ENCODE data around the gene NLN.

DNA sequence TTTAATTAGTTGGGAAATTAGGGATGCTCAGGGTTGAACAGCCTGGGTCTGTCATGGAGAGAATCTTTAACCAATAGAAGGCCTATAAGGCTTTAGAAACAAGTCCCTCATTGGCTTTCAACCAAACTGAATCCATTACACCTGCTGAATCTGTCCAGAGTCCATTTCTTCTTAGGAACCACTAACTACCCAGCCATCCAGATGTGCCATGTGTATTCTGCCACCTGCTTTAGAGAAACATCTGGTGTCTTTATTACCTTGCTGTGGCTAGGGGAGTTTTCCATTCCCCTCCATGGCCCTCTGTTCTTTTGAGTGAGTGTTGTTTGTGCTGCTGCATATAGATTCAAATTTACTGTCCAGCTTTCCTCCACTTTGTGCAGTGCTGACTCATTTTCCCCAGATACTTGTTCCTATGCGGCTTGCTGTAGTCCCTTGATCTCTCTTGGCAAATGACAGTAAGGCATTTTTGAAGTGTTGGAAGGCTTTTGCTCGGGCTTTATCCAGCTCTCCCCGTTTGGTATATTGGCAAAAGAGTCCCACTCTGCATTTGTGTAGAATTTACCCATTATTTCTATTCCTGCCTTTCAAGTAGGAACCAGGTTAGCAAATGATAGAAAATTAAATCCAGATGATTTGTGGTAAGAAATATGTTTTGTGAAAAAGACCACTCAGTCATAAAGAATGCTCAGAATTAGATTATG, 54.6 kb downstream of the NLN start:
- TF ChIP-seq, protein P1, sequence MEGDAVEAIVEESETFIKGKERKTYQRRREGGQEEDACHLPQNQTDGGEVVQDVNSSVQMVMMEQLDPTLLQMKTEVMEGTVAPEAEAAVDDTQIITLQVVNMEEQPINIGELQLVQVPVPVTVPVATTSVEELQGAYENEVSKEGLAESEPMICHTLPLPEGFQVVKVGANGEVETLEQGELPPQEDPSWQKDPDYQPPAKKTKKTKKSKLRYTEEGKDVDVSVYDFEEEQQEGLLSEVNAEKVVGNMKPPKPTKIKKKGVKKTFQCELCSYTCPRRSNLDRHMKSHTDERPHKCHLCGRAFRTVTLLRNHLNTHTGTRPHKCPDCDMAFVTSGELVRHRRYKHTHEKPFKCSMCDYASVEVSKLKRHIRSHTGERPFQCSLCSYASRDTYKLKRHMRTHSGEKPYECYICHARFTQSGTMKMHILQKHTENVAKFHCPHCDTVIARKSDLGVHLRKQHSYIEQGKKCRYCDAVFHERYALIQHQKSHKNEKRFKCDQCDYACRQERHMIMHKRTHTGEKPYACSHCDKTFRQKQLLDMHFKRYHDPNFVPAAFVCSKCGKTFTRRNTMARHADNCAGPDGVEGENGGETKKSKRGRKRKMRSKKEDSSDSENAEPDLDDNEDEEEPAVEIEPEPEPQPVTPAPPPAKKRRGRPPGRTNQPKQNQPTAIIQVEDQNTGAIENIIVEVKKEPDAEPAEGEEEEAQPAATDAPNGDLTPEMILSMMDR (IDR thresholded peaks at IDR 0.05; ENCODE audit: borderline replicate concordance, extremely low read depth, low read length, poor library complexity, severe bottlenecking): no peak
- no peak for TF ChIP-seq EZH2 (IDR thresholded peaks at IDR 0.05; ENCODE audit: borderline replicate concordance, low read depth, low read length, severe bottlenecking)

All from DND-41 (cell line).